Panc1 (cell line): ENCODE measurements around the gene SHISA7. TPM values are rescaled to one million over a fixed set of nuclear protein-coding genes. Genes with fewer than 3 reads are reported as not detected.
"Not testable (repeated sequence)": the region's sequence is repeated elsewhere in the genome, so short reads cannot be mapped to it uniquely, and the experiment has no call there.

Source experiments
- ATAC-seq: fragments of 200-7000 bp; cut with Tn5 transposase; 2 replicates; pipeline ENCODE4 v1.9.1; 2020; ENCODE audit warnings: mild to moderate bottlenecking, moderate library complexity
- BruUV-seq: library from RNA; stranded (reverse); fragments of 400-500 nt; replicated peaks from 2 replicates; lab custom pipeline; 2021; lab: Mats Ljungman, UMichigan
- CTCF ChIA-PET: fragments of 300-600 bp; sonication (Branson Sonifier 250); formaldehyde crosslinking; loops from one replicate; lab custom pipeline; 2022; ENCODE audit warnings: antibody characterized with exemption; lab: Charles Lee
- POLR2A ChIA-PET: fragments of 300-600 bp; sonication (Branson Sonifier 250); formaldehyde crosslinking; loops from one replicate; lab custom pipeline; 2022; ENCODE audit warnings: antibody characterized with exemption; lab: Charles Lee
- DNase-seq: peaks from one replicate; pipeline ENCODE4 v3.0.0-alpha.2; 2010; ENCODE audit warnings: low read depth, low spot score
- H3K27ac ChIP-seq: 2 replicates; pipeline ENCODE4 v1.5.1; 2011; ENCODE audit warnings: mild to moderate bottlenecking, low read length, inconsistent platforms
- H3K27me3 ChIP-seq: fragments of 200-500 bp; sonication (Bioruptor generic); 2 replicates; pipeline ENCODE4 v1.6.0; 2014; ENCODE audit warnings: low read length, inconsistent platforms; ENCODE audit not compliant: control insufficient read depth, insufficient read depth
- H3K36me3 ChIP-seq: fragments of 200-500 bp; sonication (Bioruptor generic); 2 replicates; pipeline ENCODE4 v1.5.1; 2014; ENCODE audit warnings: inconsistent platforms, mild to moderate bottlenecking, low read length, moderate library complexity; ENCODE audit not compliant: control insufficient read depth, insufficient read depth
- H3K4me1 ChIP-seq: 2 replicates; pipeline ENCODE4 v1.5.1; 2011; ENCODE audit warnings: inconsistent platforms, mild to moderate bottlenecking, low read length, moderate library complexity; ENCODE audit not compliant: control insufficient read depth, insufficient read depth
- H3K4me3 ChIP-seq, 2 experiments: 2 replicates each; pipeline ENCODE4 v1.5.1; 2011 to 2012; ENCODE audit warnings: low read depth in 2 of 2, low read length in 2 of 2, mild to moderate bottlenecking in 2 of 2, inconsistent platforms in 1 of 2, moderate library complexity in 1 of 2
- H3K9me3 ChIP-seq: fragments of 200-500 bp; sonication (Bioruptor generic); 2 replicates; pipeline ENCODE4 v1.5.1; 2014; ENCODE audit warnings: low read depth, mild to moderate bottlenecking, inconsistent platforms, low read length, moderate library complexity; ENCODE audit not compliant: control insufficient read depth, insufficient read depth
- CTCF ChIP-seq: fragments of 450-650 bp; IDR thresholded peaks from 2 replicates; pipeline ENCODE4 v1.5.1; 2017; ENCODE audit warnings: mild to moderate bottlenecking
- POLR2AphosphoS5 ChIP-seq: IDR thresholded peaks from 2 replicates; pipeline ENCODE4 v1.6.1; 2012; ENCODE audit warnings: mild to moderate bottlenecking, low read depth, low read length, moderate library complexity
- REST ChIP-seq, 2 experiments: IDR thresholded peaks; 2 replicates each; pipeline ENCODE4 v1.6.1; 2011 to 2012; ENCODE audit warnings: low read depth in 2 of 2, control low read depth in 1 of 2, low read length in 1 of 2, mild to moderate bottlenecking in 1 of 2, moderate library complexity in 1 of 2; ENCODE audit not compliant: insufficient read depth in 1 of 2
- SIN3A ChIP-seq: IDR thresholded peaks from 2 replicates; pipeline ENCODE4 v1.6.1; 2012; ENCODE audit warnings: low read depth, mild to moderate bottlenecking, low read length, moderate library complexity, borderline replicate concordance; ENCODE audit not compliant: insufficient read depth
- TCF7L2 ChIP-seq: IDR thresholded peaks from 2 replicates; pipeline ENCODE4 v1.6.1; 2011; ENCODE audit warnings: mild to moderate bottlenecking, low read depth, low read length, inconsistent platforms
- in situ Hi-C: cut with HindIII; loops from 2 replicates; pipeline ENCODE4 v1.10.0; 2016; ENCODE audit warnings: low sequenced_read_pairs, low pct_unique_long_range_greater_than_20kb
- intact Hi-C: fragments of 100-400 bp; cut with micrococcal nuclease; formaldehyde crosslinking; loops from one replicate; pipeline ENCODE4 v1.10.0; 2022; ENCODE audit not compliant: unreplicated experiment
- total RNA-seq: library from RNA; stranded (reverse); gene quantifications from one replicate; pipeline ENCODE4 v1.2.1, GENCODE V29; 2021; ENCODE audit not compliant: unreplicated experiment

Gene SHISA7
- total RNA-seq, 1 experiment from 2014 or later: 0.03 TPM

GRCh38 chr19:55449469-55449868 is 6.4 kb upstream of the SHISA7 start:
- POLR2A ChIA-PET: no interaction called here
- no peak overlapping the region for H3K4me3 ChIP-seq
- intact Hi-C loops: no loop called here
- BruUV-seq: no TSS peak
- no peak for TF ChIP-seq CTCF
- TF ChIP-seq REST (IDR thresholded peaks at IDR 0.05; ENCODE audit: insufficient read depth in 1 of 2, low read depth in 2 of 2, low read length in 1 of 2): no peak
- TF ChIP-seq POLR2AphosphoS5: no peak
- no peak for TF ChIP-seq SIN3A
- TF ChIP-seq TCF7L2: no peak
- no peak overlapping the region for H3K27ac ChIP-seq
- DNase-seq: no peak
- ATAC-seq: no peak
- H3K27me3 ChIP-seq: peaks cover 9% of the 10 kb centered on the region
- H3K36me3 ChIP-seq: 0 out of 2 replicates have a peak, but pooled peaks cover 3% of the 10 kb centered on the region
- CTCF ChIA-PET: no interaction called here
- in situ Hi-C loops: no loop called here
- H3K9me3 ChIP-seq: no peaks in the 10 kb centered on the region
- peaks cover 9% of the 10 kb centered on the region for H3K4me1 ChIP-seq

GRCh38 chr19:55448175-55448490 is 5.0 kb upstream of the SHISA7 start:
- BruUV-seq, CTCF ChIA-PET, H3K4me3 ChIP-seq, in situ Hi-C loops, intact Hi-C loops, H3K4me1 ChIP-seq, H3K9me3 ChIP-seq, H3K27ac ChIP-seq, DNase-seq, ATAC-seq, POLR2A ChIA-PET, H3K36me3 ChIP-seq: not testable (repeated sequence)
- H3K27me3 ChIP-seq: peaks cover 18% of the 10 kb centered on the region

GRCh38 chr19:55447421-55448174 is 4.5 kb upstream of the SHISA7 start:
- in situ Hi-C loops: no loop called here
- Histone ChIP-seq H3K27me3 (peaks cover 18% of the 10 kb centered on the region), H3K4me1 (peaks cover 9% of the 10 kb centered on the region), H3K36me3 (no peaks in the 10 kb centered on the region), H3K9me3 (no peaks in the 10 kb centered on the region), H3K27ac (no peak overlapping the region), H3K4me3 (no peak overlapping the region)
- POLR2A ChIA-PET: no interaction called here
- intact Hi-C loops: no loop called here
- TF ChIP-seq SIN3A: 0 out of 2 replicates have a peak, but pooled peaks have one; percentile 35
- TF ChIP-seq REST (IDR thresholded peaks at IDR 0.05; ENCODE audit: insufficient read depth in 1 of 2, low read depth in 2 of 2, low read length in 1 of 2): no peak
- peak; percentile 82 for ATAC-seq
- no TSS peak for BruUV-seq
- no peak for DNase-seq
- CTCF ChIA-PET: interaction anchor here (0.6 kb wide), 1 partner anchor 62 kb away, joined by 4 read pairs; no protein-coding TSS in a partner anchor
